Activated naive CD8-positive, alpha-beta T cell (primary cell): ENCODE results near the gene RASGRP2.
A peak's percentile ranks its signal among the peaks of the same experiment; 100 is the strongest.

ENCODE experiments used
- H3K27ac Mint-ChIP-seq: one replicate; pipeline ENCODE4 v1.8.0; 2021; ENCODE audit warnings: mixed read lengths
- H3K27me3 Mint-ChIP-seq: one replicate; pipeline ENCODE4 v1.8.0; 2021; ENCODE audit warnings: mixed read lengths
- H3K36me3 Mint-ChIP-seq: one replicate; pipeline ENCODE4 v1.8.0; 2021; ENCODE audit warnings: mixed read lengths
- H3K4me1 Mint-ChIP-seq: one replicate; pipeline ENCODE4 v1.8.0; 2021; ENCODE audit warnings: low read depth, mixed read lengths
- H3K4me3 Mint-ChIP-seq: one replicate; pipeline ENCODE4 v1.8.0; 2021; ENCODE audit warnings: mild to moderate bottlenecking, mixed read lengths
- H3K9me3 Mint-ChIP-seq: one replicate; pipeline ENCODE4 v1.8.0; 2021; ENCODE audit warnings: low read depth, mixed read lengths

Gene RASGRP2

DNA sequence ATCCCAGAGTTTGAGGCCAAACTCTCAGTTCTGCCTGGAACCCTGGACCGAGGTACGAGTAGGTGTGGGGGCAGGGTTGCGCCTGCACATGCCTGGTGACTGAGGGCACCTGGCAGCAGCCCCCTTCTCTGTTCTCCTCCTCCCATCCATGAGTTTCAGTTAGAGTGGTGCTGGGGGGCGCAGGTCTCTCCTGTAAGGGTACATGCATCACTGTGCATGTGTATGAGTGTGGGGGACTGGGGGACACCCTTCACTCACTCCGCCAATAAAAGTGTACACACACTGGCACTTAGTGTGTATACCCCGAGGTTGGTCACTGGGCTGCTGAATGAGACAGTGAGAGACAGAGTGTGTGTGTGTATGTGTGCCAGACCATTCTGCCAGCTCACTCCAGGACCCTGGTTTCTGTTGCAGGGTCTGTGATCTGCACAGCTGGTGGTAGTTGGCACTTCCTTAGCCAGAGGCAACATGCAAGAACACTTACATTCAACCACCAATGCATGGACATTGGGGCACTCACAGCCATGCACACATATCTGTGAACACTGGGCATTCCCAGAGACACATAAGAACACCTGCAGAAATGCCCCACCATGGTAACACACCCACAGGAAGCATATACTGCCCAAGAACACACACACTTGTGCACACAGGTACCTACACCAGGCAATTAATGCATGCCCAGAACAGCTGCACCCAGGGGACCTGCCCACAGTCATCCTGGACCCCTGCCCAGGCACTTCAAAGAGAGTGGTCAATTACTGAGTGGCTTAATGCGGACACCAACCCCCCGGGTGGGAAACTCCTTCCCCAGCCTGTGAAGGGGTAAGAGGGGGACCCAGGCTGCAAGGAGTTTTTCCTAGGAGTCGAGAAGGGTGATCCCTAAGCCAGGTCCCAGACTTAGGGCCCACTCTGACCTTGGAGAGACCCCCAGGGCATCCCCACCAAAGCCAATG, 19.8 kb downstream of the RASGRP2 start:
- H3K9me3 Mint-ChIP-seq = no peaks in the 10 kb centered on the region
- peak overlapping the region; percentile 75 for H3K4me3 Mint-ChIP-seq
- no peak overlapping the region for H3K27ac Mint-ChIP-seq
- H3K4me1 Mint-ChIP-seq = peaks cover 12% of the 10 kb centered on the region
- H3K36me3 Mint-ChIP-seq = no peaks in the 10 kb centered on the region
- H3K27me3 Mint-ChIP-seq = peaks cover 3% of the 10 kb centered on the region

DNA sequence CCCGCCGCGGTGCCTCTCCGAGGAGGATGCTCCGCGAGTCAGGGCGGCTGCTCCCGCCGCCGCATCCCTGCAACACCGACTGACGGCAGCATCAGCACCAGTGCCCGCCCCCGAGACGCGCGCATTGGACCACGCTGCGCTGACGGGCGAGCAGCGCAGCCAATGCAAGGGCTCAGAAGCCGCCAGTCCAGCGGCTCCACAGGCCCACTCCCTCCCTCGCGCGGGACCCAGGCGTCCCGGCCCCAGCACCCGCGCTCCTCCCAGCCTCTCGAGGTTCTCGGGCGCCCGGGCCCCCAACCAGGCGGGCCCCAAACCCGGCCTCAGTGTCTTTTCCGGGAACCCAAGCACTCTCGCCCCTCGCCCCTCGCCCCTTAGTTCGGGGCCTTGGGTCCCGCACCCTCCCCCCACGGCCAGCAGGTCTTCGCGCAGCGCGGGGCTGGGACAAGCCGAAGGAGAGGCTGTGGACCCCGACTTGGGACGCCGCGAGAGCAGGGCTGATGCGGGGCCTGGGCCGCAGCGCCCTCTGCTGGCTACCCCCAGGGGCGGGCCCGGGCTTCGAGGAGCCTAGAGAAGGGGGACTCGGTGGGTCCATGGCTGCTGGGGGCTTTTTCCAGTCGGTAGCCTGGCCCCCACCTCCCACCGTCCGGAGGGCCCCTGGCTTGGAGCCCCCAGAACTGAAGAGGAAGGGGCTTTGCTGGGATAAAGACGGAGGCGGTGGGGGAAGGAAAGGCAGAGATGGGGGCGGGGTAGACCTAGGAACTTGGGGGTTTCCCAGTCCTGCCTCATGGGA, 20.6 kb downstream of the RASGRP2 start, which contains the start of gene NRXN2:
Gene NRXN2, minus strand, starts transcription at position 81 of the 790 bp plus-strand sequence. CDS start 9,498 bp downstream, outside the sequence.
- Mint-ChIP-seq H3K36me3 (no peaks in the 10 kb centered on the region), H3K4me1 (peaks cover 12% of the 10 kb centered on the region), H3K9me3 (no peaks in the 10 kb centered on the region), H3K27me3 (peaks cover 3% of the 10 kb centered on the region), H3K27ac (no peak within 1 kb of the TSS), H3K4me3 (peak within 1 kb of the TSS; percentile 75)

DNA sequence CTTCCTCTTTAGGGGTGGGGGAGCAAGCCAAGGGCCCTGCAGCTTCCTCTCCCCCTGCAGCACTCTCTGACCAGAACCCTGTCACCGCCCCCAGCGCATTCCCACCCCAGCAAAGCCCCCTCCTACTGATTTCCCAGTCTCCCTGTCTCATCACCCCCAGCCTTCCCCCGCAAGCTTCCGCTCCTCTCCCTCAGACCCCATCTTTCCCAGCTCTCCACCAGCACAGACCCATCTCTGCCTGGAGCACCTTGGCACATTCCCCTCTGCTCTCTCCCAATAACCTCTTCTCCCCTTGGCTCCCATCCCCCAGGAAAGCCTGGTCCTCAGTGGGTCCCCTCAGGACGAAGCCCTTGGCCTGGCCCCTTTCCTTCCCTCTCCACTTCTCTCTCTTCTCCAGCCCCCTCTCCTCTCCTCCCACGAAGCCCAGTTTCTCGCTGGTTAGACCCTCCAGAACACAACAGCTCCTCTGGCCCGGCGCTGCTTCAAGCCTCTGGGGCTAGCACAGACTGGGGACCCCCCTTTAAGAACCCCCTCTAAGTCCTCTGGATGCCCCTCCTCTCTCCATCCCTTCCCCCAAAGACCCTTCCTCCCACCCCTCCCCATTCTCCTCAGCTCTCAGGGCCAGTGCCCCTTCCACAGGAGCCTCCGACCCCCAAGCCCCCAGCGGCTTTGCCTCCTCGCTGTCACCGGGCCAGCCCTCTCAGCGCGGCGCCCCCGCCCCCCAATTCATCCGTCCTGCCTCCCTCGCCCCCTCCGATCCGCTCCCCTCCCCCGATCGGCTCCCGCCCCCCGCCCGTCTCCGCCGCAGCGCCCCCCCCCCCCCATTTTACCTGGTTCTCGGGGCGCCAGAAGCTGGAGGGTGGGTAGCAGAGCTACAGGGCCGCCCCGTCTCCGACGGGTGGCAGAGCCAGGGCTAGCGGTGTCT, 21.5 kb downstream of the RASGRP2 start:
- H3K27me3 Mint-ChIP-seq = peaks cover 6% of the 10 kb centered on the region
- peak overlapping the region; percentile 46 for H3K4me3 Mint-ChIP-seq
- H3K9me3 Mint-ChIP-seq = no peaks in the 10 kb centered on the region
- no peak overlapping the region for H3K27ac Mint-ChIP-seq
- no peaks in the 10 kb centered on the region for H3K36me3 Mint-ChIP-seq
- H3K4me1 Mint-ChIP-seq = peaks cover 12% of the 10 kb centered on the region

DNA sequence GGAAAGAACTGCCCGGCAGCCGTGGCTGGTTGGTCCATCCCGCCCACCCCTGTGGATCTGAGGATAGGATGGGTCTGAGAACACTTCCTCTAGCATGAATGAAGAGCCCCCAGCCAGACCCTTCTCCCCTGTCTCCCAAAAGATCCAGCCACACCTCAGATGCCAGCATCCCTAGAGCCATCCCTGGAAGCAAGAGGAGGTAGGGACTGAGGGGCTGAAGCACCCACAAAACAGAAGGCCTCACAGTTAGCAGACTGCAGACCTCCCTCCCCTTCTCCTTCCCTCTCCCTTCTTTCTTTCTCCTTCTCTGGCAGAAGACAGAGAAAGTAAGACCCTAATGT, 22.6 kb downstream of the RASGRP2 start:
- H3K27ac Mint-ChIP-seq = no peak overlapping the region
- H3K4me3 Mint-ChIP-seq = no peak overlapping the region
- peaks cover 12% of the 10 kb centered on the region for H3K4me1 Mint-ChIP-seq
- peaks cover 7% of the 10 kb centered on the region for H3K27me3 Mint-ChIP-seq
- H3K36me3 Mint-ChIP-seq = no peaks in the 10 kb centered on the region
- no peaks in the 10 kb centered on the region for H3K9me3 Mint-ChIP-seq

DNA sequence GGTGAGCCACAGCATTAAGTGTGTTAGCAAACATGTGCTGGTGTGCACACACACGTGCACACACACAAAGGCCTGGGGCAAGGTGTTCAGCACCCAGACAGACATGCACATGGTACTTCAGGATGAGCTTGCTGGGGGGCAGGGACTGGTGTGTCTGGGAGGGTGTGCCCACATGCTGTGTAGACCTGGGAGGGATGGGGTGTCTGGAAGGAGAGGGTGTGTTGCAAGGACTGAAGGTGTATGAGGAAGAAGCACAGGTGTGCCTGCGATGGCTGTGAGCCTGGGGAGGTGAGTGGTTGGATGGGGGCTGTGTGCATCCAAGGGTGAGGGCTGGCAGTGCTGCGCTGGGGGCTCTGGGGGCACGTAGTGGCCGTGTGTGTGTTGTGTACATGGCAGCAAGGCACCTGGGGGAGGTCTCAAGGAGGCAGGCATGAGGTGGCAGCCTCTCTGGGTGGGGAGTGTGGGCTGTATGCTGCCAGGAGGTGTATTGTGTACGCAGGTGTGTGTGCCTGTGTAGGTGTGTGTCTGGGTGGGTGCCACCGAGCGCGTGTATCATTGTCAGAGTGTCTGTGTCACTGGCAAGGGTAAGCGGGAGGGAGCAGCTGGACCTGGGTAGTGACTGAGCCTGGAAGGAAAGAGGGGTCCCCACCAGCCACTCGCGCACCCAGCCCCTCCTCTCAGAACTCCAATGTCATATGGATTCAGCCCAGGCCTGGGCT, 23.1 kb downstream of the RASGRP2 start:
- Mint-ChIP-seq H3K9me3 (no peaks in the 10 kb centered on the region), H3K4me3 (no peak overlapping the region), H3K4me1 (peaks cover 12% of the 10 kb centered on the region), H3K27ac (no peak overlapping the region), H3K27me3 (peaks cover 8% of the 10 kb centered on the region), H3K36me3 (no peaks in the 10 kb centered on the region)

DNA sequence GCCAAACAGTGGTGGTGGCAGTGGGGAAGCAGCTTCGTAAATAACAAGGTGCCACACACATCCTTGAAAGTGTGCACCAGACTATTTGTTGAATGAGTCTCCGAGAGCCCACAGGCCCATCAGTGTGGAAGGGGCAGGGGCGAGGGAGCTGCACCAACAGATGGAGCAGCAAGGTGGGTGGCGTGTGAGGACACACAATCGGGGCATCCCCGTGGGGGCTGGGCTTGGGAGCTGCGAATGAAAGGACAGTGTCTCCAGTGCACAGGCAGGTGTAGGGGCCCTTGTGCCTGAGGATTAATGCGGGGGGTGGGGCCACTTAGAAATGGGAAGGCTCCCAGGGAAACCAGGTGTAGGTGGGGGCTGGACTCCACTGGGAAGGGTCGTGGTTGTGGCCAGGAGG, 23.8 kb downstream of the RASGRP2 start:
- Mint-ChIP-seq H3K4me3 (no peak overlapping the region), H3K9me3 (no peaks in the 10 kb centered on the region), H3K4me1 (peaks cover 8% of the 10 kb centered on the region), H3K27me3 (peaks cover 10% of the 10 kb centered on the region), H3K36me3 (no peaks in the 10 kb centered on the region), H3K27ac (no peak overlapping the region)

DNA sequence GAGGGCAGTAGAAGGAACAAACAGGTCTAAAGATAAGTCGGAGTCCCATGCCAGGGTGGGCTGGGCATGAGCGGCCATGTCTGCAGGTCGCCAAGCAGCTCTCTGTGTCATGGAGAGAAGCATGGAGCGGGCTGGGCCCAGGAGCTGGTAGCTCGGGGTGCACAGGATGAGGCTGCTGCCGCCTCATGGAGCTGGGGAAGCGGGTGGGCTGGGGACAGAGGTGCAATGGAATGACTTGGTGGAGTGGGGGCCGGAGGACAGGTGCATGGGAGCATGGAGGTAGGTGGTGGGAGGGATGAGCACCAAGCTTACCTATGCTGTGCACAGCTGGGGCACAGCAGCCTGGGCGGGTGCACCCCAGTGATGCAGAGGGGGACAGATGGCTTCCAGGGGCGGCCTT, 24.5 kb downstream of the RASGRP2 start:
- no peaks in the 10 kb centered on the region for H3K9me3 Mint-ChIP-seq
- no peak overlapping the region for H3K4me3 Mint-ChIP-seq
- peaks cover 16% of the 10 kb centered on the region for H3K27me3 Mint-ChIP-seq
- peaks cover 7% of the 10 kb centered on the region for H3K4me1 Mint-ChIP-seq
- H3K36me3 Mint-ChIP-seq = no peaks in the 10 kb centered on the region
- no peak overlapping the region for H3K27ac Mint-ChIP-seq

DNA sequence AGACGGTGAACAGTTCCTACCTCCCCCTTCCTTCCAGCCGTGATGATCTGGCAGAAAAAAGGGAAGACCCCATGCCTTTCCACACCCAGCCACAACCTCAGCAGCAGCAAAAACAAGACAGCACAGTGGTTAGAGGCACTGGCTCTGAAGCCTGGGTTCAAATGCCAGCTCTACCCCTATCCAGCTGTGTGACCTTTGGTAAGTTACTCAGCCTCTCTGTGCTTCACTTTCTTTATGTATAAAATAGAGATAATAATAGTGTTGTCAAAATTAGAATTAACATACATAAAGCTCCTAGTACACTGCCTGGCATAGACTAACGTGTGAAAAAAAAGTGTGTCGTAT, 25.2 kb downstream of the RASGRP2 start:
- no peak overlapping the region for H3K27ac Mint-ChIP-seq
- no peaks in the 10 kb centered on the region for H3K9me3 Mint-ChIP-seq
- H3K27me3 Mint-ChIP-seq = peaks cover 17% of the 10 kb centered on the region
- H3K4me1 Mint-ChIP-seq = peaks cover 4% of the 10 kb centered on the region
- H3K4me3 Mint-ChIP-seq = no peak overlapping the region
- H3K36me3 Mint-ChIP-seq = no peaks in the 10 kb centered on the region

DNA sequence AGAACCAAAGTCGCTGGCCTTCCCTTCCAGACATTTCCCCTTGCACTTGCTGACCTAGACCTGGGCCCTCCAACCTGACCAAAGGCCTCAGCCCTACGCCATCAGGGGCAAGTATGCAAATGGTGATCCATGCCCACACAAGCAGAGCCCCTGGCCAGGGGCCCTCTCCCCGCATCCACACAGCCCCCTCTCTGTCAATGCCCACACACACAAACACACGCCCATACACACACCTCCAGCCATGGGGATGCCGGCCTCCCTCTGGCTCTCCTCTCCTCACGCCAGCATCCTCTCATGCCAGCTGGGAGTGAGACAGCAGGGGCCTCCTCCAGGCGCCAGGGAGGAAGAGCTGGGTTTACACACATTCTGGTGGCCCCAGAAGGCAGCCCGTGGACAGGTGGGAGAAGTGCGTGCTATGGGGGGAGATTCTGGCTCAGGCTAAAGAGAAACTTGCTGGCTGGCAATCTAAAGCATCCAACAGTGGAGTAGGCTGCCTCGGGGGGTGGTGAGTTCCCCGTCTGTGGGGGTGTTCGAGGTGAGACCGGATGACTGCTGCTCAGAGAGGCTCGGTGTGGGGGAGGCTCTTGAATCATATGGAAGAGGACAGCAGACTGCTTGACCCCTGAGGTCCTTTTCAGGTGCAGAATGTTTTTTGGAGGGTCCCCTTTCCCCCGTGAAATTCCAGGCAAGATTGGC, 25.7 kb downstream of the RASGRP2 start:
- Mint-ChIP-seq H3K4me1 (peaks cover 4% of the 10 kb centered on the region), H3K4me3 (no peak overlapping the region), H3K27me3 (peaks cover 17% of the 10 kb centered on the region), H3K9me3 (no peaks in the 10 kb centered on the region), H3K27ac (no peak overlapping the region), H3K36me3 (no peaks in the 10 kb centered on the region)

DNA sequence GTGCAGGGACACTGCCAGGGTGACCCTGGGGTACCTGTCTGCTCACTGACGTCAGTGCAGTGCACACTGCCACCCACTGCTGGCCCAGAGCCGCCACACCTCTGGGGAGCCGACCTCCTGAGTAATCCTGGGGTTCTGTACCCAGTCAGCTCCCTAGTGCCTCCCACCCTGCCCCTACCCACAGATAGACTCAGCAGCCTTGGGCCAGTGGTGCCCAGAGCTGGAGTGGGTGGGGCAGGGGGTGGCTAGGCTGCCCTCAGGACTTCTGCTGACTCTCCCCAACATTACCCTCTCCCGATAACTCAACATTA, 26.7 kb downstream of the RASGRP2 start:
- Mint-ChIP-seq H3K27ac (no peak overlapping the region), H3K4me3 (no peak overlapping the region), H3K27me3 (peaks cover 15% of the 10 kb centered on the region), H3K36me3 (no peaks in the 10 kb centered on the region), H3K4me1 (peaks cover 7% of the 10 kb centered on the region), H3K9me3 (no peaks in the 10 kb centered on the region)

DNA sequence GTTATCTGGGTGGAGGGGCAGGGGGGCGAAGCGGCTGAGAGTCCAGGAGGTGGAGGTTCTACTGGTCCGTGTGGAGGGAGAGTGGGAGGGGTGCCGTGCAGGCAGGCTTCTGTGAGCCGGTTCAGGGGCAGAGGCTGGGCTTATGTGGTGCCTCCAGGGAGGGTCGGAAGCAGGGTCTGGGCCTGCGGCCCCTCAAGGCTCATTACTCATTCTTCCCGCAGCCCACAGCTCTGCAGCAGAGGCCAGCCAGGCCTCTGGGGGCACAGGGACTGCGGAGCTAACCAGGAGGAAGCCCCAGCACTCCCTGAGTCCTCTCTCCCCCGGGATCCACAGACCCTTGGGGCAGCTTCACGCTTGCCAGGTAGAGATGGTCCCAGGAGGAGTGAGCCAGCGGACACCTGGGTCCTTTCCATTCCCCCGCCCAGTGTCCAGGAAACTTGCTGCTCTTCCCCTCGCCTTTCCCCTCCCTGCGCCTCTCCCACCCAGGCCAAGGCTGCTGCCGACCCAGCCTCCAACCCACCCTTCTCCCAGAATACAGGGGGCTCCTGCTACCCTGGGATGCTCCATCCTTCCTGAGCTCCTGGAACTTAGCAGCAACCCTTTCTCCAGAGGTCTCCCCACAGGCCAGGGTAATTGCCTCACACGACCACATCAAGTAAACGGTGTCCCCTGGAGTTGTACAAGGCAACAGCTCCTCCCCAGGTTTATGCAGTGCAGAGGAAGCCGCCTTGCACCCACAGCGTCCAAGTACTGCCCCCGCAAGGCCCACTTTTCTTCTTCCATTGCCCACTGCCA, 27.3 kb downstream of the RASGRP2 start:
- Mint-ChIP-seq H3K9me3 (no peaks in the 10 kb centered on the region), H3K4me3 (no peak overlapping the region), H3K27me3 (peaks cover 19% of the 10 kb centered on the region), H3K27ac (no peak overlapping the region), H3K36me3 (no peaks in the 10 kb centered on the region), H3K4me1 (peaks cover 12% of the 10 kb centered on the region)

DNA sequence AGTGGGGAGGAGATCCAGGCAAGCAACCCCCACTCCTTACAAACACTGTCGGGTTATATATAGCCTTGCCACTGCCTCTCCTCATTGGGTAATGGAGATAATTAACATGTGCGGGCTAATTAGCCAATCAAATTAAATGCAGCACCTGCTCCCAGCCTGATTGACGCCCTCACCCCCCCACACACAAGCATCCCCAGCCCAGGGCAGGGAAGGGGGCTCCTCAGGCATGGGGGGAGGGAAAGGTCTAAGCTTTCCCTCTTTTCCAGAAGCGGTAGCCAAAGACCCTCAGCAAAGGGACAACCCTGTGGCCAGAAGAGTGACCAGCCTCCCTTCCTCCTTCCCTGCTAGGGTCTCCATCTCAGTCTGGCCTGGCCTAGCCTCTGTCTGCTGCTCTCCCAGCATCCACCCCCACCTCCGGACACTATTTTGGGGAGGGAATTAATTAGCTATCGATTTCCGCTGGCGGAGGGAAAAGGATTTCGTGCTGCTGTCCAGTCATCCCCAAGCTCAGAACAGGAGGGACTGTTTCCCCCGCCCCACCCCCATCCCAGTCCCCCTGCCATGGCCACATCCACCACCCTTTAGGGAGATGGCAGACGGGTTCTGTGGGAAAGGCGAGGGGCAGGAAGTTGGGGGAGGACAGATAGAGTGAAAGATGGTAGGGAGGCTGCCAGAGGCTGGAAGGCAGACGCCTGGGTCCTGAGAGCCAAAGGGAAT, 28.0 kb downstream of the RASGRP2 start:
- Mint-ChIP-seq H3K27me3 (peaks cover 24% of the 10 kb centered on the region), H3K9me3 (no peaks in the 10 kb centered on the region), H3K27ac (no peak overlapping the region), H3K36me3 (no peaks in the 10 kb centered on the region), H3K4me1 (peaks cover 15% of the 10 kb centered on the region), H3K4me3 (no peak overlapping the region)

DNA sequence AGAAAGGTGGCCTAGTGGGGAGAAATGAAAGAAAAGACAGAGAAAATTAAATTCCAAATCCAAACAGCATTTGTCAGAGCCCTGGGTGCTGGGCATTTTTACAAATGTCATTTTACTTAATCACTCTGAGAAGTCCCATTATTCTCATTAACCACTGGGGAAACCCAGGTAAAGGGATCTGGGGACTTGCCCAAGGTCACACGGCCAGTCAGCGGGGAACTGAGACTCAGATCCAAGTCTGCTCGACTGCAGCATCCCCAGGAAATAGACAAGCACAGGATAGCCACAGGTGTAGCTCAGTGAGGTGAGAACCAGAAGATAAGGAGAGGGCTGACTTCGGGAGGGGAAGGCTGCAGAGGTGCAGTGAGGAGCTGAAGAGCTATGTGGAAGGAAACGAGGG, 28.8 kb downstream of the RASGRP2 start:
- H3K4me3 Mint-ChIP-seq = peak overlapping the region; percentile 4
- no peaks in the 10 kb centered on the region for H3K36me3 Mint-ChIP-seq
- H3K4me1 Mint-ChIP-seq = peaks cover 17% of the 10 kb centered on the region
- no peaks in the 10 kb centered on the region for H3K9me3 Mint-ChIP-seq
- peaks cover 30% of the 10 kb centered on the region for H3K27me3 Mint-ChIP-seq
- no peak overlapping the region for H3K27ac Mint-ChIP-seq
